Kidney tubule cell (primary cell): Measurements from ENCODE around the gene OSBPL1A.

ENCODE experiments used
- DNase-seq: peaks from one replicate; pipeline ENCODE4 v3.0.0-alpha.2; 2018; ENCODE audit warnings: low spot score

OSBPL1A gene

DNA sequence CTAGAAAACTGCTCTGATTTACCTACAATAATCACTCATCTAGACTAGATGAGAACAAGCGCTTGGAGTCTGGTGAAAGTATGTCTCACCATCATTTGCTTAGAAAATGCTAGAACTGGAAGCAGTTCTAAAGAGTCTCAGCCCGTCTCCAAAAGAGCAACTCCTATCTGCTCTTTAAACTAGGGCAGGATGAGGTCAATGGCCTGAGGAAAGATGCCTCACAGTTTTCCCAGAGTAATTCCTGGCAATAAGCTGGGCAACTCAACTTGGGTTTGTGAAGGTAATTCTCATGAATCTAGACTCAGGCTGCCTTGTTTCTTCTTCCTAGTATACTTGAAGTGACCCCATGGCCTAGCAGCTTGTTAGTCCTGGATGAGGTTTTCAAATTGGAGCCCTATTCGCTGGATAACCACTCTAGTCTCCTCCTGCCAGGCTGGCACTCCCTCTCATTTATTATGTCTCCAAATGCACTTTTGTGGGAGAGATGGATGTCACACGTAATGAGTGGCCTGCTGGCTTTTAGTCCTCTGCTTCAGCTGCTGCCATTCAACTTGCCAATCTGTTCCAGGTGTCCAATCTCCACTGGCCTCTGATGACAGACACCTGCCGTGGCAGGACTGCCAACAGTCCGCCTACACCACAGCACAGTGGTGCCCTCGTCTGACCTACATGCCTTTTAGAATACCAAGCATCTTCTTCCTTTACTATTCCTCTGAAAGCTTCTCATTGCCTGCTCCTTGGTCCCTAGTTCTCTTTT is 177.9 kb downstream of the OSBPL1A start:
- no peak for DNase-seq

DNA sequence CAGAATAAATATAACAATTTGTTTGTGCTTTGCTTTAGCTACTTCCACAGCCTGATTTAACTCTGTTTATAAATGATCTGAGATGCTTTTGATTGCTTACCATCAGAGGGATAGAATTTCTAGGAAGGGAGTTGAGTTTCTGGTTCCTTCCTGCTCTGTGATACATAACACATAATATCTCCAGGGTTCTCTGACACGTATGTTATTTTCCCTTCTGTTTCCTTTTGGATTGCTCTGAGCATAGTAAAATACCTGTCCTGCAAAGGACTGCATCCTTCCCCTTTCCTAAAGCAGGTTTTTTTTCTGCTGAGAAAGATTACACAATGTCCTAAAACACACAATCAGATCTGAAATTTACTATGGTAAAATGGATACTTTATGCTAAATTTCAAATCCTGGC is 182.7 kb downstream of the OSBPL1A start:
- no peak for DNase-seq

DNA sequence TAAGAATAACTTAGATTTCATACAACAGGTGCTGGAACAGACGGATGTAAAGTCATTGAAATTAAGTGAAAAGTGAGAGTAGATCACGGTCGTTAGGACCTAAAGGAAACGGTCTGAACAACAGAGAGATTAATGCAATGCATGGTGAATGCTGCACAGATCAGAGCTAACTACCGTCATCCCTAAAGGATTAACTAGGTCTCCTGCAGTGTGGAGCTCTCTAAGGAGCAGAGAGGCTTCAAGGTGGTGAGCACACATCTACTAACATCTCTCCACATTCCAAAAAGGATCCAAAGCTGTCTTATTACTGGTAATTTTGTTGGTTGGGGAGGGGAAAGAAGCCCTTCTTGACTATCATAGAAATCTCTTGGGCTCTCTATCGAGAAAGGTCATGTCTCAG is 183.5 kb downstream of the OSBPL1A start:
- no peak for DNase-seq

DNA sequence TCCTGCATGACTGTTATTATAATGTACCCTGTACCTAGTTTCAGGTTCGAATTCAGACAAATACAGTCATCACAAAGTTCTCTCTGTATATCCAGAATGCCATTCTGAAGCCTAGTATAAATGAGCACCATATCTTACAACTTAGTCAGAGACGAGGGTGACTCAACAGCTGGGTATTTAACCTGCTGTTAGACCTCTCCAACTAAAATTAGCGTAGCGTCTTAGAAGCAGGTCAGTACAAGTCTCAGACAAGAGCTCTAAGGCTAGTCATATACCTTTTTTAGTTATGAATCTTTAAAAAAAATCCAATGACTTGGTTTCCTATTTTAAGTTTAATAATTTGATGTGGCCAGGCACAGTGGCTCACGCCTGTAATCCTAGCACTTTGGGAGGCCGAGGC is 184.7 kb downstream of the OSBPL1A start:
- peak; percentile 96 for DNase-seq

DNA sequence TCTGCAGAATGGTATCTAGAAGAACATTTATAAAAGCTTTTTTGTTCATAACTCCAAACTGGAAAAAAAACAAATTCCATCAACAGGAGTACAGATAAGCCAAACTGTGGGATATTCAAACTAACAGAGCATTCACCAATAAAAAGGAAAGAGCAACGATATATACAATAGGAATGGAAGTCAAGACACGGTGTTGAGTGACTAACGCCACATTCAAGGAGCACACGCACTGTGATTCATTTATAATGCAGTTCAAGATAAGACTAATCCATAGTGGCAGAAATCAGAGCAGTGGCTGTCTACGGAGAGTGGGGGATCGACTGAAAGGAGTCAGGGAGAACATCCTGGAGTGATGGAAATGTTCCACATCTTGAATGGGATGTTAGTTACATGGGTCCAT is 188.1 kb downstream of the OSBPL1A start:
- DNase-seq, result no peak

DNA sequence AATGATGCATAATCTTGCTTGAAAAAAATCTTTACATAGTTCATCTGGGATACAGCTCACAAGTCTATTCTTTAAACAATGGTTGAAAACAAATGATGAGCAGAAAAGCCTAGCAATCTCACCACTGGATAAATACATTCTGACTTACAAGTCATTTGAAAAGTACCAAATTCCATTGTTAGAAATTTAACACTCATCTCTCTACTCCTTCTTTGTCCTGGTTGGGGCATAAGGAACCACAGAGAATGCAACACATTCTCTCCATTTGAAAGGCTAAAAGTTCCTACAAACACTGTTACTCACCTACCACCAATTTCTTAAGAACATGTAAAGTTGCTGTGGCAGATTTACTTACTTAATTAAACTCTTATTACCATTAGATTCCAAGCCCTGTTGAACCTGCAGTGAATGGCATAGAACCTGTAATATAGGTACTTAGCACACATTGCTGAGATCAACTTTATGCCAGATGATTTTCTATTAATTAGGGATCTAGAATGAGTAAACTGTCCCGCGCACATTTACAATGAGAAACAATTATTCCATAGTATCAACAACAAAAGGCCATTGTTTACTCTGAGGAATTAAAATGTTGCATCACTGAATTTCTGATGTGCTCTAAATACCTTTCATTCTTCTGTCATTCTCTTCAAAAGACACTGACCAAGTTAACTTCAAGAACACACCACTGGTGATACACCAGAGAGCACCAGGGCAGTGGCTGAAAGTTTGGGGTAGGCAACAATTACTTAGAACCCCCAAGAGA is 189.2 kb downstream of the OSBPL1A start:
- peak; percentile 16 for DNase-seq

DNA sequence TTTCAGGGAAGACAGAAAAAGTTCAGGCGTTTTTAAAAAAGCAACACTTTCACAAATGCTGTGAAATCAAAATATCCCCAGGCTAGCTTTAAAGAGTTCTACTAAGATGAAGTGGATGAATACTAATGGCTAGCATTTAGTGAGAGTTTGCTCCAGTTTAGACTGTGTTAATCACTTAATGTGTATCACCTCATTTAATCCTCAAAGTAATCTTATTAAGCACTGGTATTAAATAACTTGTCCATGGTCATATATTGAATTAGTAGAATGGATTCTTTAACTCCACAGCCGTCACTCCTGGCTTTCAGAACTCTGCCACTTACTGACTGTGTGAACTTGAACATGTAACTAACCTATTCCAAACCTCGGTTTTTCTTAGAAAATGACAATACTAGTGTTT is 192.7 kb downstream of the OSBPL1A start:
- DNase-seq, result no peak

DNA sequence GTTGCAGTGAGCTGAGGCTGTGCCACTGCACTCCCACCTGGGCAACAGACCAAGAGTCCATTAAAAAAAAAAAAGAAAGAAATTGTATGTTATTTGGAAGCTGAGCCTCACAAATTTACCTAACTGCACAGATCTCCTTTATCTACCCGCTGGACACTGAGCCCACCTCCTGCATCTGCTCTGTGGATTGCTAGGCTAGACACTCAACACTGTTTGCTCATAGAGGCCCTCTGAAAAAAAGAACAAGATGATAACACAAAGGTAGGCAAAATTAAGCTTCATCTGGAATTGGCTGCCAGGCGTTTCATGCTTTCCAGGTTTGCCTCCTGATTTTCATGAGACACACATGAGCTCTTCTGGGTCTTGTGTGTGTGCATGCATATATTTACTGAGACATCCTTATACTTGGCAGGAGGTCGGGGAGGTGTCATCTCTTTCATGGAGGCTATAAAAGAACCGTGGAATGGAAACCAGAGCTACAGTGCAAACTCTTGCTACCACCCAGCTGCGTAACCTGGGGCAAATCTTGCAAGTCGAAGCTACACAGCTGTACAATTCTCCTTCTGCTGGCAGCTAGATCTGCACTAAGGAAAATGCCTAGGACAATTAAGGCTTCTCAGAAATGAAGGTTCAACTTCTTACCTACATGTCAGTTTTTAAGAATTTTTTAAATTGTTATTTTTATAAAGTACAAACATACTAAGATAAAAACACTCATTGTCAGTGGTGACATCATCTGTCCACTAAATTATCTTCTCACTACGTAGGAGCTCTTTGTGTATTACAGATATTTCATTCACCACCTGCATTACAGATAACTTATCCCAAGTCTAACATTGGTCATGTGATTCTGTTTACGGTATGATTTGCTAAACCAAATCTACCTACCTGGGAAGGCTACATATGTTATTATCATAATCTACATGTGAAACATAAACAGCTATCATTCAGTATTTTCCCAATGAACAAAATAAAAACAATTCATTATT is 195.6 kb downstream of the OSBPL1A start:
- no peak for DNase-seq

DNA sequence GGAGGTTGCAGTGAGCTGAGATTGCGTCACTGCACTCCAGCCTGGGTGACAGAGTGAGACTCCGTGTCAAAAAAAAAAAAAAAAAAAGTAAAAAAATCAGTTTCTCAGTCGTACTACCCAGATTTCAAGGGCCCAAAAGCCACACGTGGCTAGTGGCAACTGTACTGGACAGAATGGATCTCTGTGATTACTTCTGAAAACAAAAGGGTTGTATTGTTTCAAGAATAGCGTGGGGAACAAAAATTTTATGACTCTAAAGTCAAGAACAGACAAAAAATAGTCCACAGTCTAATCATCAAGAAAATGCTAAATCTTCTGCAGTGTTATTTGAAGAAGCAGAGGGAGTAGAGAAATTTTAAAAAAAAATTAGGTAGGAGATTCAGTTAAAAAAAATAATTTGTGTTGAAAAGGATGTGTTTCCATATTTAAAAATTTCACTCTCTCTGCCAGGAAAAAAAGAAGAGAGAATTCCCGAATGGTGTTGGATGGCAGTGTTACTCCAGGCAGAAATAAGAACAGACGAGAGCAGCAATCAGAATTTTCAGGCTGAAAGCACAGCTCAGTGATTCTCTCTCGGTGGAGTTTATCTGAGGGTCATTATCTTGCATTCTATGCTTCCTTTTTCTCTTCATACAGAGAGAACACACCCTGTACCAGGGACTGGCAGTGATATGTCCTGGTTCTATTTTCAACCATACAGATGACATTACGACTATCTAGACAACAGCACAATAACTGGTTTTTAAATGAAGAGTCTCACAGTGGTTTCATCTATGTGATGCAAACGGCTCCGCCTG is 196.9 kb downstream of the OSBPL1A start:
- DNase-seq, result no peak

DNA sequence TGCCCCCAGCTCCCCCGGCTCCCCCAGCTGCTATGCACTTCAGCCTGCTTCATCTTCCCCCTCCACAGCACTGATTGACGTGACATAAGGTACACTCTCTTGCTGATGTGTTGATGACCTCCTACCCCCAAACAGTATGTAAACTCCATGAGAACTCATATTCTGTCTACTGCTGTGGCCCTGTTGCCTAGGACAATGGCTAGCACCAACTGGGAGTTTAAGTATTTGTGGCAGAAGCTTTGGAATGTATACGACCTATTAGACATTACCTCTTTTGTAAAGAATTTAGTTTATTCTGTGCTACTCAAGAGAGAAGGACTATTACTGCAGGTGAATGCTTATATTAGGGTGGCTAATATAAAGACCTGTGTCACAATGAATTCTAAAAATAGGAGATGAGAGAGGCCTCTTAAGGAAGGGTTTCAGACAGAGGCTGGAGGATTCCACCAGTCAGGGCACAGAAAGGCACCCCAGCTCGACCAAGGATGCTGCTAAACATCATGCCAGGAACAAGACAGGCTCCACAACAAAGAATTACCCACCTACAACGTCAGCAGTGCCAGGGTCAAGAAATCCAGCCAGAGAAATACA is 198.2 kb downstream of the OSBPL1A start:
- no peak for DNase-seq

DNA sequence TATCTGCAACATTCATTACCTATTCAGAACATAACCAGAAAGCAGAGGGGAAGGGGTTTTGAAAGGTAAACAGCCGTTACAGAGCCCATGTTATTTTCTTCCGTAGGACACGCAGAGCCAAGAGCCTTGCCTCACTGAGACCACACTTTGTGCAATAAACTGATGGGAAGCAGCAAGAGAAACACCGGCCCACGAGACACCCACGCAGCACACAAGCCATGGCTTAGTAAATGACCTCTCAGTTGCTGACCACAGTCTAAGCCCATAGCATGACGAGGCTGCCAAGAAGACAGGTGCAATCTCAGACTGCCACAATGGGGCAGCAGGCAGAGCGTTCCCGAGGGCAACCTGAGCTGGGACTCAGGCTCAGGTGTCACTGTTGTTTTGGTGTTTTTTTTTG is 199.2 kb downstream of the OSBPL1A start:
- DNase-seq, result no peak

DNA sequence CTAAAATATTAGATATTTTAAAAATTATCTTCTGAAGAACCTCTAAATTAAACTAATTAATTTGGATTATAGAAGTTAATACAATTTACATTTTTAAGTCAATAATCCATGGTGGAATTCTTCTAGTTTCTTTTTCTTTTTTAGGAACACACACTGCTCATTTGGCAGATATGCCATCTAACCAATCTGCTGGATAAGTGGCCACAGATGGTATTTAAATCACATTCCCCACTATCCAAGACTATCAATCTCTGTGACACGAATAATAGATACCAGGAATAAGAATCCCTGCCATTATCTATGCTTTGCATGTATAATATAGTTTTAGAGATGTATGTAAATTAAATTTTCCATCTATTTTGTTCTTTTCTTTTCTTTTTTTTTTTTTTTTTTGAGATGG is 200.2 kb downstream of the OSBPL1A start:
- no peak for DNase-seq

DNA sequence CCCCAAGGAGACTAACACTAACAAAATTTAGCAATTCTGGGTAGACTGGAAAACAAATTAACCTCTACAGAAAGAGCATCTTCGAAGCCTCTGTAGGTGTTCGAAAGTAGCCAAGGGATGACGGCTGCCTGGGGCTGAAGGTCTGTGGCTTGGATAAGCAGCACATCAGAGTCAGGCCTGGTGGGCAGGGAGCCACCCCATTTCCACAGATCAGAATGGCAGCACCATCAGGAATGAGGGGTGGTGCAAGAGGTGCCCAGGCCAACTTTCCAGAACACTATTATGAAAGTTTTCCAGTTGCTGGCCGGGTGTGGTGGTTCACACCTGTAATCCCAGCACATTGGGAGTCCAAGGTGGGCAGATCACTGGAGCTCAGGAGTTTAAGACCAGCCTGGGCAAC is 200.9 kb downstream of the OSBPL1A start:
- no peak for DNase-seq

DNA sequence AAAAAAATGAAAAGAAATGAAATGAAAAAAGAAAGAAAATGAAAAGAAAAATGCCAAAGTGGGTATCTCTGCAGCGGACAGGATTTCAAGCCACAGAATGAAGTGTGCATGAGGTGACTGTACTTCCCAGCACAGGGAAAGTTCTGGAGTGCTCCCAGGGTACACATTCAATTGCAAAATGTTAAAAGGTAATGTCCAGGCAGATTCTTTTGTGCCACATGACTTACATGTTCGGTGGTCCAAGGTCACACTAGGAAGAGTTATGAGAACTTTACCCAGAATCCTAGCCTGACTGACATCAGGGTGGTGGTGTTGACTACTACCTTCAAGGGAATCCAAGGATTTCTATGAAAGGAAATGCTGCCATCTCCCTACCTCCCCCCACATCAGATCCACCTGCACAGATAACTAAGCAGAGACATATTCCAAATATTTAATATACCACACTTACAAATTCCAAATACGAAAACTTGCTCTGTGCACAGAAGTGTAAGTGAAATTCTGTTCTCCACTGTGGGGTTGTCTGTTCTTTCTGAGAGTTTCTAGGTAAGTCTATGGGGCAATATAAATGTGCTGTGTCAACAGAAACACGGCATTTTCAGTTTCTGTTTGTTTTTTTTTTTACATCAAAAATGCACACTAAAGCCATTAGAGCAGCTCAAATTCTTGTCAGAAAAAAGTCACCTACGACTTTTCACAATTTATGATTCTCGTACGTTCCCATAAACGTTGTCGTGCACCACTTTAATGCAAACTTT is 202.1 kb downstream of the OSBPL1A start:
- DNase-seq, result no peak

DNA sequence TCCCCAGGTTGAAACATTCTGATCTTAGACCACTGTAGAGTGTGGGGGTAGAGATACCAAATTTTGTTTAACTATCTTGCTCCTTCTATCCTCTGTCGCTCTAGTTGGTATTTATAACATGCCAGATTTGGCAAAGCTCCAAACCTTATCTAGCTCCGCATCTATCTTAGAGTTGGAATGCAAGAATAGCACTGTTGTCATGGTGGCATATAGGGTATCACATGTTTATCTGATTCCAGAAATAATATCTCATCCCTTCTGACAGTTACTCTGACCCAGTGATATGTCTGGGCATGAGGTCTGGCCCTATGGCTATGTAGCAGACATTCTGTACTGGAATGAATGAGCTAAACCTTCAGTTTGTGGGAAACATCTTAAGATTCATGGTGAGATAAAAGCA is 207.0 kb downstream of the OSBPL1A start:
- no peak for DNase-seq

DNA sequence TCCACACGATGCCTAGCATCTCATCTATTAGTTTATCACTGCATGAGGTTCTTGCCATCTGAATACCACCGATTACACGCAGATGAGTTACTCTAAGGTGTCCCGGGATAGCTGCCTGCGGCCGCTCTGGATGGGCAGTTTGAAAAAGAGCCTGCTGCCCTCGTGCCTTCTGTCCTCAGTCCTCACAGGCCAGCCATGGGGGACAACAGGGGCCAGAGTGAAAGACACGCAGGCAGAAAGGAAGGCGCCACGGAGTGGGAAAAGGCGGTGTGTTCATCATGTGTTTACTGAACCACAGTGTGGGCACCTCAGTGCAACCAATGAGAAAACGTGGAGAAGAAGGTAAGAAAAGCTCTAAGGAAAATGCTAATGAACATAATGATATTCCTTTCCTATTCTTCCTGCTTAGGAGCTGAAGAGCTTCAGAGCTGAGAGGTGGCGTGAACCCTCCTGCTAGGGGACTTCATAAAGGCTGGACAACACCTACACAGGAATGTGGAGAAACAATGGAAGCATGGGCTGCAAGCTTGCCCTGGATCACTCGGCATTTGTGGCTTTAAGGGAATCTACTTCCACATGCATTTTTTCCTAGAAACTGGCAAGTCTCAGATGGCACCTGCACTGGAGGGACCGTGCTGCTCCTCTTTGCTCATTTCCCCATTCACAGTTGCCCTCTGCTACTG is 207.8 kb downstream of the OSBPL1A start:
- no peak for DNase-seq

DNA sequence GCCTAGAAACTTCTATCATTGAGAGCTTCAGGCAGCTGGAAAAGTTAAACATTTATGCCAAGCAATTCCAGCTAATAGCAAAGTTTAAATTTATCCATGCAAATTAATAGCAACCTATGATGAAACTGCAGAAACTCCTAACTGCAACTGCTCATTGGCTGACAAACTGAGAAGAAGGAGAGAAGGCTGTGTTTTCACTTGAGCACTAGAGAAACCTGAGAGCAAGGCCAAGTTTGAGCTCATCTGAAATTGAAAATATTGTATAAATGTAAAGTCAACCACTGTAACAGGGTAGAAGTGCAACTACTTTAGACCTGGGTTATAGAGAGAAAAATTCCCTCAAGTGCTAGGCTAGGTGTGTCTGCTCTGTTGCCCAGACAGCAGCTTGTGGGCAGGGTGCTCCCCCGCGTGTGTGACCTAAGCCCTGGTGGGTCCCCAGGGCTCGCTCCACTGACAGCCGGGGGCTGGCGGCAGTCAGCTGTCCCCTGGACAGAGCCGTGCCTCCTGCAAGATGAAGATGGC is 208.6 kb downstream of the OSBPL1A start:
- no peak for DNase-seq

DNA sequence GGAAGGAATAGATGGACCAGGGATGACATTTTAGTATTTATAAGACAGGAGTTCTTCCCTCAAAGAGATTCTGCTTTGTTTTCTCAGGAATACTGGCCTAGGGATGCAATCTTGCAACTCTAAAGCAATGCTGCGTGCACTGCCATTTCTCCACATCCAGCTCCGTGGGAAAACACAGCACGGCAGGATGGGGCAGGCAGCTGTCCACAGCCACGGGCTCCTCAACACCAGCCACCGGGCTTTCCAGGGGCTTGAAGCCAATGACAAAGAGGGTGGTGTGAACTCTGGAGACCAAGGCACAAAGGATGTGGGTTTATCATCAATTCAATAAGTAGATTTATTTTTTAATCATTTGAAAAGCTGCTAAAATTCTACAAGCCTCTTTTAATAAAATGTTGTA is 209.5 kb downstream of the OSBPL1A start:
- DNase-seq, result no peak

DNA sequence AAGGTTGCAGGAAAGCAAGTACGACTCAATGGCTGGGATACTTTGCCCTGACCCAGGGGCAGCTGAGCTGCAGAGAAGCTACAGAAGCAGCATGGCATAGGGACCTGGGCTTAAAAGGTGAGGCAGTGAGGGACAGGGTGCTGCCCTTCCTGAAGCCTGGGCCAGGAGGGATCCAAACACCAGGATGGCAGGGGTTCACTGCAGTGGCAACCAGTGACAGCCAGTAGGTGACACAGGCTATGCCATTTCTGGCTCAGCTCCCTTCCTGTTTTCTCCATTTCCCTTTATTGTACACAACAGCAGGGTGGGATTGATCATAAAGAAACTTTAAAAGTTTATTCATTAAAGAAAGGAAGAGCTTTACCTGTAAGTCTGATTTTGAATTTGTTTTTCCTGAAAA is 209.9 kb downstream of the OSBPL1A start:
- DNase-seq, result no peak

DNA sequence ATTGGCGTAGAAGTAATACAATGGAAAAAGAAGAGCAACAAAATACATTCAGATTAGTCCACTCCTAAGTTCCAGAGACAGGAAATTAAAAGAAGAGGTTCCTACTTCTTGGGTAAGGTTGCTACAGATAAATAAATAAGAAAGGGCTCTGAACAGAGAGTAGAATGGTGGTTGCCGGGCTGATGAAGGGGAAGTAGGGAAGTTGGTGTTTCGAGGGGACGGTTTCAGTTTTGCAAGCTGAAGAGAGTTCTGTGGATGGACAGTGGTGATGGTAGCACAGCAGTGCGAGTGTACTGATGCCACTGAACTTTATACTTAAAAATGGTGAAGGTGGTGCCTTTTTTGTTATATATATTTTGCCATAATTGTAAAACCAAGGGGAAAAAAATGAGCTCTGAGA is 210.6 kb downstream of the OSBPL1A start:
- no peak for DNase-seq
